Stimulated activated CD4-positive, alpha-beta T cell treated with anti-CD3 and anti-CD28 coated beads, Interleukin-12 subunit alpha, Interleukin-12 subunit beta, amount 100 ng/mL, for 48 hours (primary cell): Measurements from ENCODE around the gene KXD1.
"Not testable (repeated sequence)": the region's sequence is repeated elsewhere in the genome, so short reads cannot be mapped to it uniquely, and the experiment has no call there.

Source experiments
- DNase-seq, 3 donors: peaks; one replicate each; pipeline ENCODE4 v3.0.0-alpha.2; 2020; ENCODE audit warnings: low read depth in 2 of 3, low spot score in 1 of 3

KXD1 gene

DNA sequence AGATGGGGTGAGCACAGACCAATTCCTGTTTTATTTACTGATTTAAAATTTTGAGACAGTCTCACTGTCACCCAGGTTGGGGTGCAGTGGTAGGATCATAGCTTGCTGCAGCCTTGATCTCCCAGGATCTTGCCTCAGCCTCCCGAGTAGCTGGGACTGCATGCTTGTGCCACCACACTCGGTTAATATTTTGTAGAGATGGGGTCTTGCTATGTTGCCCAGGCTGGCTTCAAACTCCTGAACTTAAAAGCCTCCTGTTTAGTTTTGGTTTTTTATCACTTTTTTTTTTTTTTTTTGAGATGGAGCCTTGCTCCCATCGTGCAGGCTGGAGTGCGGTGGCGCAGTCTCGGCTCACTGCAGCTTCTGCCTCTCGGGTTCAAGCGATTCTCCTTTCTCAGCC, 18.7 kb downstream of the KXD1 start:
- DNase-seq, result no peak

DNA sequence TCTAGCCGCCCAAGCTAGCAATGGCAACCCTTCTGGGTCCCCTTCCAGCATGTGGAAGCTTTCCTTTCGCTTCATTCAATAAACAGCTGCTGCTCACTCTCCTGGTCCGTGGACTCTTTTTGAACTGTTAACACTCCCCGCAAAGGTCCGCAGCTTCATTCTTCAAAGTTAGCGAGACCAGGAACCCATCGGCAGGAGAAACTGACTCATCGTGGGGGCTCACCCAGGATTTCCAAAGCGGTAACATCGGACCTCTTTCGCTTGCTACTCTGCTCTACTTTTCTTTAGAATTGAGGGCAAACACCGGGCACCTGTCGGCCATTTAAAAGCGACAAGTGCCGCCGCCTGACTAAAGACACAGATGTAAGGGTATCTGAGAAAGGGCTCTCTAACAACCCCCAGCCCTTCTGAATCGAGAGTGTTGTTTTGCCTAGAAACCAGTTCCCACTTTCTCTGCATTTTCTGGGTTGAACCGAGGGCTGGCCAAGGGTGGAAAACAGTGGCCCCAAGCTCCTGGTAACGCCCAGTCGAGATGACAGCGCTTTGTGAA, 19.8 kb downstream of the KXD1 start:
- DNase-seq, result no peak

DNA sequence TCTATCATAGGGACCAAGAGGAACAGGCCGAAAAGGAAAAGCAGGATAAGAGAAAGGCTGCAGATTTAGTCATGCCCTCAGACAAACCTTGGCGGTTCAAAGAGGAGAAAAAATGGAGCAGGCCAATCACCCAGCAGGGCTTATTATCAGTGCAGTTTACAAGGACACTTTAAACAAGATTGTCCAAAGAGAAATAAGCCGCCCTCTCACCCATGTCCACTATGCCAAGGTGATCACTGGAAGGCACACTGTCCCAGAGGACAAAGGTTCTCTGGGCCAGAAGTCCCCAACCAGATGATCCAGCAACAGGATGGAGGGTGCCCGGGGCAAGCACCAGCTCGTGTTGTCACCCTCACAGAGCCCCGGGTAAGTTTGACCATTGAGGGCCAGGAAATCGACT, 22.6 kb downstream of the KXD1 start:
- no peak for DNase-seq

DNA sequence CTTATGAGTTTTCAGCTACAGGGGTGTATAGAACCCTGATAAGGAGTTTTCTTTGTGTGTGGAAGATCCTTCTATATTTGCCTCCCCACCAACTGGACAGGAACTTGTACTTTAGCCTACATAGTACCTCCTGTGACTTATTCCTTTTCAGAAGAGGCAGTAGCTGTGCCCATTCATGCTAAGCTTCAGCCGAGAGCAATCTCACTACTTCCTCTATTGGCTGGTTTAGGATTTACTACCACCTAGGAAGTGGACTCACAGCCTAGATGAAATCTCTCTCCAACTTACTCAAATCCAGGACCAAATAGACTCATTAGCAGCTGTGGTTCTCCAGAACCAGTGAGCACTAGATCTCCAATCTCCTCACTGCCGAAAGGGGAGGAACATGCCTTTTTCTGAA, 28.6 kb downstream of the KXD1 start:
- DNase-seq, result no peak

DNA sequence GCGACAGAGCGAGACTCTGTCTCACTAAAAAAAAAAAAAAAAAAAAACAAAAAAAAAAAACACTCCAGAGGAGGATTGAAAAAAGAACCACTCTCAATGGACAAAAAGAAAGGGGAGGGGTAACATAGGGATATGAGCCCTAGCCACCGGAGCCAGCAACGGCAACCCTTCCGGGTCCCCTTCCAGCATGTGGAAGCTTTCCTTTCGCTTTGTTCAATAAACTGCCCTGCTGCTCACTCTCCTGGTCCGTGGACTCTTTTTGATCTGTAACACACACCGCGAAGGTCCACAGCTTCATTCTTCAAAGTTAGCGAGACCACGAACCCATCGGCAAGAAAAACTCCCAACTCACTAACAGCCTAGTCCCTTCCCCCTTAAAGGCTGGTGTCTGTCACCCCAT, 29.9 kb downstream of the KXD1 start:
- no peak for DNase-seq

DNA sequence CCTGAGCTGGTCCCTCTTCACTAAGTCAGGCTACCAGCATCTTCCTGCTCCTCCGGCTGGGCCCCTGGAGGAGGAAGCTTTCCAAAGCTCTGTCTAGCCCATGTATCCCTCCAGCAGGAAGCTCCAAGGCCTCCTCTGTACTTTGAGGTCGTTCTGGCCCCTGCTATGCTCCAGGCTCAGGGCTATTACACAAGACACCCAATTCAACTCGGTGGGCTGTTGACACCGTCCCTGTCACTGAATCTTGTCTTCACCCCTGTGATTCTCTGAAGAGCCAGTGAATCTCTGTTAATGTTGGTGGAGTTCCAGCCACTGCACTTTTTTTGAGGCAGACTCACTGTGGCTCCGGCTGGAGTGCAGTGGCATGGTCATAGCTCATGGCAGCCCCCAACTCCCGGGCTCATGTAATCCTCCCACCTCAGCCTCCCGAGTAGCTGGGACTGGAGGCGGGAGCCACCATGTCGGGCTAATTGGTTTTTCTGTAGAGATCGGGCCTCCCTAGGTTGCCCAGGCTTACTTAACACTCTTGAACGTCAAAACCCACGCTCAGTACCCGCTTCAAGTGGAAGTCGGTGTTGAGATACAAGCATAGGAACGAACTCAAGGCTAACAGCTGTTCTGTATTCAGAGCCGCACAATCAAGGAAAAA, 30.4 kb downstream of the KXD1 start:
- DNase-seq, result no peak

DNA sequence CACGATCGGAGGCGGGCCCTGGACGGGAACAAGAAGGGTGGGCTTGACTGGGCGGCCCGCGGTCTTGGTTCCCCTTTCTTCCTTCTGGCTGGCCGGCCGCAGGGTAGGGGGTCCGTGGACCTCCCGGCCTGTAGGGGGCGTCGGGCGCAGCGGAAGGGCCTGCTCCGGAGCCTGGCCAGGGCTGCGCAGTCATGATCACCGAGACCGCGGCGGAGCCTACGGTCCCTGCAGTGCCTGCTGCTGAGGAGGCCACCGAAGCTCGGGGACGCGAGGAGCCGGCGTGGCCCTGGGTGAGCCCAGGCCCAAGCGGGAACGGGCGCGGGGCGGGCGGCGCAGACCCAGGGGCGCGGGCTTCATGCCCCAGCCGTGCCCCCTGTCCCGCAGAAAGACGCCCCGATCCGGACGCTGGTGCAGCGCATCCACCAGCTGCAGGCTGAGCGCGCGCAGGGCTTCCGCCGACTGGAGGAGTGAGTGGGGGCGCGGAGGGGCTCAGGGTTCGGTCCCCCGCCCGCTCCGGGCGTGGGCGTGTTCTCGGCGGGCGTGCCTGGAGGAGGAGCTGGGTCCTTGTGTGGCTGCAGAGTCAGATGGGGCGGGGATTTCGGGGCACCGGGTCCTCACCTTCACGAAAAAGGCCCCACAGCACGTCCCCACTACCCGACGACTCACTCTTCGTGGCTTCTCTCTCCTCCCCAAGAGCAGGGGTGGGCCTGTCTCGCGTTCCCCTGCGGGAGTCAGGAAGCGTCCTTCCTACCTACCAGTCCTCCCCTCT, 31.1 kb downstream of the KXD1 start, which contains the start of gene REX1BD:
REX1BD (plus strand) TSS at position 188 of the 769 bp plus-strand sequence; CDS start at position 192, 4 bp downstream.
- DNase-seq, result peak; percentile 76 to 83 (median 79)

DNA sequence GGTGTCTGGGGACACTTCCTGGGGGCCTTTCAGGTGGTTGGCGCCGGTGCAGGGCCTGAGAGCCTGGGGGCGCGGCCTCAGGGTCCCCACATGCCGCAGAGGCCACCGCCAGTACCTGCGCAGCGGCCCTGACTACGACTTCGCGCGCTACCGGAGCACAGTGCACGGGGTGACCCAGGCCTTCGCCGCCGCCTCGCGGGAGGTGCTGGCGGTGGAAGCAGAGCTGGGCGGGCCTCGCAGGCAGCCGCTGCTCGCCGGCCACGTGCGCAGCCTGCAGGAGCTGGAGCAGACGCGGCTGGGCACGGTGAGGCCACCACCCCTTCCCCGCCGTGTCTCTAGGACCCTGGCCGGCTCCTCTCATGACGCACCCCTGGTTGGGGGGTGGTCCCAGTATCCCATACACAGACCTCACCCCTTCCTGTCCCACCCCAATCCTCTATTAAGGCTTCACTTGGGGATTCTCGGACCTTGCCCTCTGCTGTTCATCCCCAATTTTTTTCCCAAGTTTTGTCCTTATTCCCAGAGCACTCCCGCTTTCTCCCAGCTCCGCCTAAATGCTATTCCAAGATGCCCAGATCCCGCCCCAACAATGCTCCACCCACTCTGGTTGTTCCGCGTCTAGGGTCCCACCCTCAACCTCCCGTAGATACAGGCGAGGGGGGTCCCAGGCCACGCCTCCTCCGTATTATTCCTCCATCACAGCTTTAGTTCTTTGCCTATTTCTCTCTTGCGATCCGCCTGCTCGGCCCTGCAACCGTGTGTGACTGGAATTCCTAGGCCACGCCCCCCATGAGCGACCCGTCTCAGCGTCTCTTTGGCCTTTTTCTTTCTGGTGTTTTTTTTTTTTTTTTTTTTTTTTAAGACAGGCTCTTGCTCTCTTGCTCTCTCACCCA, 32.0 kb downstream of the KXD1 start:
- peak; percentile 53 to 60 (median 59) for DNase-seq

DNA sequence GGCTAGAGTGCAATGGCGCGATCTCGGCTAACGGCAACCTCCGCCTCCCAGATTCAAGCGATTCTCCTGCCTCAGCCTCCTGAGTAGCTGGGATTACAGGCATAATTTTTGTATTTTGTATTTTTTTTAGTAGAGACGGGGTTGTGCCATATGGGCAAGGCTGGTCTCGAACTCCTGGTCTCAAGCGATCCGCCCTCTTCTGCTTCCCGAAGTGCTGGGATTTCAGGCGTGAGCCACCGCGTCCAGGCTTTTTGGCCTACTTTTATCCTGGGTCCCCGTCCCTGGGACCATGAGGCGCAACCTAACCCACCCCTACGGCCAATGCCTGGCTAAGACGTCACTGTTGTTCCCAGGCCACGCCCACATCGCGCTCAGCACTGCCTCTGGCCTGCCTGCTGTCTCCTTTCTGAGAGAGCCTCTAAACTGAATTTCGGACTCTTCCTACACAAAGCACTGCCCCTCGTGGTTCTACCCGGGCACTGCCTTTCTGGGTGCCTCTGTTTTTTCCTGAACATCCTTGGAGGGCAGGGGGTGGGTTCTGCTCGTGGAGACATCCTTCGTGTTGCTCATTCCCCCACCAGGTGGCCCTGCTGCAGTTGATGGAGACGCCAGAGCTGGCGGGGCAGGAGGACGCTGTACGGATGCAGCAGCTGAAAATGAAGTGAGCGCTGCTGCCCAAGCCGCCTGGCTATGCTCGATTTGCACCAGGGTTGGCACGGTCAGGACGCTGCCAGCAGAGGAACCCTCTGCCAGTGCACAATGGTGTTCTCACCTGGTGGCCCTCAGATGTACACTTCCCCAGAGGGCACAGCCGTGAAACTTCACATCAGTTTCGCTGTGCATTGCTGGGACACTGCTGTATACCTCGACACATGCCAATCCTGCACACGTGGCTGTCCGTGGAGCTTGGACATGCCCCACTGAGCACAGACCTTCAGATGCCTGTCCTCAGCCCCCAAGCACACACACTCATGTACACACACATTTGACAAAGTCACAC, 32.9 kb downstream of the KXD1 start:
- no peak for DNase-seq

DNA sequence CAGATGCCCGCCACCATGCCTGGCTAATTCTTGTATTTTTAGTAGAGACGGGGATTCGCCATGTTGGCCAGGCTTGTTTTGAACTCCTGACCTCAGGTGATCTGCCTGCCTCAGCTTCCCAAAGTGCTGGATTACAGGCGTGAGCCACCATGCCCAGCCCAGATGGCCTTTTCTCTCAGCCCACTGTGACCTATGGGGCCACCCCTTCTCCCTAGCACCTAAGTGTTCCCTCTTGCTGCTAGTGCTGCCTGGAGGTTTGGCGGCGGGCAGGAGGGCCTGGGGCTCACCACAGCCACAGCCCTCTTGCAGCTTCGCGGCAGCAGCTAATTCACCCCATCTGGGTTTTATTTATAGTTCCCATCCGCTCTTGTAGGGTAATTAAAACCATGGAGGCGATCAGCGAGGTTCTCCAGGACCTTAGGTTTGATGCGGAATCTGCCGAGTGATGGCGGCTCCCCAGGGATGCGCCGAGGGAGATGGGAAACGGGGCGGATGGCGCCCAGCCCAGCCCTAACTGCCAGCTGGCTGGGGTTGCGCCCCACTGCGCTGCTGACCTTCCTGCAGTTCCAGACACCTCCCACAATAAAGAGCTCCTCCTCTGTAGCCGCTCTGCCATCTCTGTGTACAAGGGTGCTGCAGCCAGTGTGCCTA, 34.2 kb downstream of the KXD1 start:
- DNase-seq, result no peak

DNA sequence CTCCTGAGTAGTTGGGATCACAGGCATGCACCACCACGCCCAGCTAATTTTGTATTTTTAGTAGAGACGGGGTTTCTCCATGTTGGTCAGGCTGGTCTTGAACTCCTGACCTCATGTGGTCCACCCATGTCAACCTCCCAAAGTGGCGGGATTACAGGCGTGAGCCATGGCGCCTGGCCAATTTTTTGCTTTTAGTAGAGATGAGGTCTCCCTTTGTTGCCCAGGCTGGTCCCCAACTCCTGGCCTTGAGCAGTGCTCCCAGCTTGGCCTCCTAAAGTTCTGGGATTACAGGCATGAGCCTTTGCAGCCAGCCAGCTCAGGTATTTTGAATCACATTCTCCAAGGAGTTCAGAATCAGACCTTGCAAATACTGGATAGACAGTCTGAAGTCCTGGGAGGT, 35.1 kb downstream of the KXD1 start:
- DNase-seq, result not testable (repeated sequence)

DNA sequence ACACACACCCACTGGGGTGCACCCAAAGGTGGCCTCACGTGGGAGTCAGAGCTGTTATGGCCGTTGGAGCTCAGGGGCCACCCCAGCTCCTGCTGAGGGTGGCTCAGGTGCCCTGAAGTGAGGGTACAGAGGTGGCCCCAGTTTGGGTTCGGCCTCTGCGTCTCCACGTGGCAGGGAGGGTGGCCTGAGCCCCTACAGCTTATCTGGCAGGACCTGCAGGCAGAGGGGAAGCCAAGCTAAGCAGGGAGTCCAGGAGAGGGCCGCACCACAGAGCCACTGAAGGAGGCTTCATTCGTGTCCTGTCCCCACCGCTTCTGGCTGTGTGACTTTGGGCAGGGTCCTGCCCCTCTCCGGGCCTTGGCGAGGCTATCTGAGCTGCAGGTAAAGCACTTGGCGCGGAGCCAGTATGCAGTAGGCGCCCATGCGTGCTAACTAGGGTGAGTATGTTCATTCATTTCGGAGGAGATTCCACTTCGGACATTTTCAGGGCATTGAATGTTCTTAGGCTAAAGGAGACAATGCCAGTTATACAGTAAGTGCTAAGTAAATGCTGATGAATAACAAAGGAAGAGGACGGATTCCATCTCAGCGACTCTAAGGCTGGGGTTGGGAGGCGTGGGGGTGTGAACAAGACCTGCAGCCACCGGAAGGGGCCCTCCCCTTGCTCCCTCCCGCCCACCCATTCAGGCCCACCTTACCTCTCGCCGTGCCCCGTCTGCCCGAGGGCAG, 35.9 kb downstream of the KXD1 start:
- no peak for DNase-seq

DNA sequence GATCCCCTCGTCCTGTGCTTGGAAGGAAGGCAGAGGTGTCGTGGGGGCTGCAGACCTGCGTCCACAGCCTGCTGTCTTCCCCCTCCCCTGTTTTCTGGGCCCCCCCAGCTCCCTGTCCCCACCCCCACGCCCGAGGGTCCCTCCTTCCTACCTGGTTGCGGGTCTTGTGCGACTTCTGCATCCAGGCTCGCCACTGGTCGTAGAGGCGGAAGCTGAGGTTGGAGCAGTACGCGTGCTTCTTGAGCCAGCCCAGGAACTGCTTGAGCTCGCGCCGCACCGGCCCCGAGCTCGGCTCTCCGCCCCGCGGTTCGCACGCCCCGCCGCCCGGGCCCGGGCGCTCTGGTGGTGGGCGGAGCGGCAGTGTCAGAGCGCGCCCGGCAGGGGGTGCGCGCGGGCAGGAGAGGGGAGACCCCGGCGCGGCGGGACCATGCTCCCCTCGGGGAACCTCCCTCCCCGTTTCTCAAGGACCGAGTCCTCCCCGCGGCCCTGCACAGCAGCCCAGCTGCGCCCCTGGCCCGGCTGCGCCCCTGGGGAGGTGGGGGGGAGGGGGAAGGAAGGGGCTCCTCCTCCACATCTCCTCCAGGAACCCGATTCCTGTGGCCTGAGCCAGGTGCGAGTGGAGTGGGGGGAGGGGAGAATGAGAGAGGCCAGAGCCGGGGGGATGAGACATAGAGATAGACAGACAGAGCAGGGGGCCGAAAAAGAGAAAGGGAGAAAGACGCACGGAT, 36.6 kb downstream of the KXD1 start:
- DNase-seq, result peak; percentile 44 to 71 (median 70)

DNA sequence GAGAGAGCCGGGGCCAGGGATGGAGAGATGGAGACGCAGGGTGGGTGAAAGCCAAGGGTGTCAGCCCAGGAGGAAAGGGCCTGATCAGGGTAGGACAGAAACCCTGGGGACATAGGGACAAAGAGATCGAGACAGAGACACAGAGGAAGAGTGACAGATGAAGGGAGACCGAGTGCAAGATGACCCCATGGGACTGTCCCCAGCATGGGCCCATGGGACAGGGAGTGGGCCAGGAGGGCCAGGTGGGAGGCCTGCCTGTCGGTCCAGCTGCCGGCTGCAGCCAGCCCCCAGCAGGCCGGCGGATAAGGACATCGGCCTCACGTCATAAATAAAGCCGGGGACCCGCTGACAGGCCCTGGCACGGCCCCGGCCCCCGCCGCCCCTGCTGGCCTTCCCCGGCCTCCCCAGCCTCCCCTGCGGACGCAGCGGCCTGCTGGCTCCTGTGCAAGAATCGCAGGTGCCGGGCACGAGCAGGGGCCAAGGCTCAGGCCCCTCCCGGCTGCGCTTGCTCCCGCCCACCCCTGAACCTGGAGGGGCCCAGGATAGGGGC, 37.2 kb downstream of the KXD1 start:
- DNase-seq, result no peak

DNA sequence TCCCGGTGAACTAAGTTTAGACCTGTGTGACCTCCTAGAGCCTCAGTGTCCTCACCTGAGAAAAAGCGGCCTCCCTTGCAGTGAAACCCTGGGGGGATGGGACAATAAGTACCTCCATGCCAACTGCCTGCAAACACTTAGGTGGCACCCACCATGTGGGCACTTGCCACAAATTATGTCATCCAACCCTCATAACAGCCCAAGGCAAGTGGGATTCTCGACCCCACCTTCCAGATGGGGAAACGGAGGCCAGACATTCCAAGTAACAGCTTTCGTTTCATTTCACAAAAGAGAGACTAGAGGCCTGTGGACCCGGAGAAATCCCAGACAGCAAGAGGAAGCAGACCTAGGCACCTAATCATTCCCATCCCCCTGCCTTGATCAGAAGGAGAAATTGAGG, 37.8 kb downstream of the KXD1 start:
- DNase-seq, result no peak

DNA sequence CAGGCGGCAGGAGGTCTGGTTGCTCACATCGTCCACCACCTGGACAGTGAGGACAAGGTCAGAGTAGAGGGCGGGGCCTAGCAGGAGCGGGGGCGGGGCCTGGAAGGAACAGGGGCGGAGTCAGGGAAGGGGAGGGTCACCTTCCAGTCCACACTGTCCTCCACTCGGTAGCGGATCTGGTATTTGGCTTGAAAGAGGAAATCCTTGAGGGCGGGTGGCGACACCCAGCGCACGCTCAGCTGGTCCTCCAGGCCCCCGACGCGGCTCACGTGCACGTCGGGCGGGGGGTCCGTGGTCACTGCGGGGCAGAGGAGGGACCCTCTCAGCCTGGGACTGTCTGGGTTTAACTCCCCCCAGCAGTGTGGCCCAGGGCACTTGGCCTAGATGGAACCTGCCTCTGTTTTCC, 39.1 kb downstream of the KXD1 start:
- no peak for DNase-seq

DNA sequence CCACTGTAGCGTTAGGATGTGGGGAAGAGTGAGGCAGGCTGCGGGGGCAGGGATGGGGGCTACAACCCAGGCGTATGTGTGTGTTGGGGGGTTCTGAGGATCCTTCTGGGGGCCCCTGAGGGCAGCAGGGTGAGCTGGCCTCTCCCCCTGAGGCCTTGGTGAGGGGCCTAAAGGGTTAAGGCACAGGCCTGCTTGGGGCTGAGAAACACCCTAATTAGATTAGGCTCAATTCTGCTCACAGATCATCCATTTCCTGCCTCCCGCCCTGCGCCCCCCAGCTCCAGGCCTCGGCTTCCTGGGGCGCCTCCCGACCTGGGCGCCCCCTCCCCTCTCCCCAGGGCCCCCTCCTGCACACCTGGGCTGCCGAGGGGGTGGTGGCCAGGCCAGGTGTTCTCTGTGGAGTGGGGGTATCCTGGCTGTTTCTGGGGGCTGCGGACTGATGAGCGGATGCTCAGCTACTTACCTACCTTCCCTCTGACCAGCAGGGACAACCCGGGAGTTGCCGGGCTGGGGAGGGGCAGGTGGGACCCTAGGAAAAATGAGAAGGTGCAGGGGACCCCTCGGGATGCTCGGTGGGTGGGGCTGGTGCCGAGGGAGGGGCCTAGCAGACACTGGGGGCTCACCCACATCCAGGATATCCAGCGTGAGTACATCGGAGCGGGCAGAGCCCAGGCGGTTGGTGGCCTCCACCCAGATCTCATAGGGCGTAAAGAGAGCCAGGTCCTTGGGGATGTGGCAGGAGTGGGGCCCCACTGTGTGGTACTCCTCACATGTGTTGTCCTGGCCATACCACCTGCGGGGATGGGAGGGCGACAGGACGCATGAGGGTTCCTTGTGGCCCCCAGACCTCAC, 40.4 kb downstream of the KXD1 start:
- no peak for DNase-seq
